ENCODE data around the gene RADX.

The RADX gene

DNA sequence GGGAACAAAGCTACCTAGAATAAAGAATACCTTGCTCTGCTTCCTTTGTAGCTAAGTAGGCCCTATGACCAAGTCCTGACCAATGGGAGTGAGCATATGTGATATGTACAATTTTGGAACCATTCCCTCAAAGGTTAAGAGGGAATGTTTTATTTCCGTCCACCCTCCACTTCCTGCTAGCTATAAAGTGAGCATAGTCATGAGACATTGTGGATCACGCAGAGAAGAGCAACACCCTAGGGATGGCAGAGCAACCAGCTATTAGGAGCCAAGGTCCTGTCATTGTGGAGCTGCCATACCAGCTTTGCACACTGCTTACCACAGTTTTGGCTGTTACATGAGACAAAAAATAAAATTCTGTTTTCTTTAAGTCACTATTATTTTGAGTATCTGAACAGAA is 68.9 kb downstream of the RADX start:
- no peak for DNase-seq (ENCODE audit: low read depth in 1 of 2, low spot score in 1 of 2)

DNA sequence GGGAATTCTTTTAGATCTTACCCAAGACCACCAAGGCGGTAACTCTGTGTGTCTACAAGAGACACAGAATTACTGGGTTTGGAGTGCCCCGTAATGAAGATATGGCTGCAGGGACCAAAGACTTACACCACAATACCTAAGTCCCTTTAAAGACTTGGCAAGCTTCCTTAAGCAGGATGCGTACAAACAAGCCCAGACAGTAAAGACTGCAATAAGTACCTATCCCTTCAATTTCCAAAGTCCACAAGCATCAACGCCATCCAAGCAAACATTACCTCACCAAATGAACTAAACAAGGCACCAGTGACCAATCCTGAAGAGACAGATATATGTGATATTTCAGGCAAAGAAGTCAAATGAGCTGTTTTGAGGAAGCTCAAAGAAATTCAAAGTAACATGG is 72.4 kb downstream of the RADX start:
- no peak for DNase-seq (ENCODE audit: low read depth in 1 of 2, low spot score in 1 of 2)

DNA sequence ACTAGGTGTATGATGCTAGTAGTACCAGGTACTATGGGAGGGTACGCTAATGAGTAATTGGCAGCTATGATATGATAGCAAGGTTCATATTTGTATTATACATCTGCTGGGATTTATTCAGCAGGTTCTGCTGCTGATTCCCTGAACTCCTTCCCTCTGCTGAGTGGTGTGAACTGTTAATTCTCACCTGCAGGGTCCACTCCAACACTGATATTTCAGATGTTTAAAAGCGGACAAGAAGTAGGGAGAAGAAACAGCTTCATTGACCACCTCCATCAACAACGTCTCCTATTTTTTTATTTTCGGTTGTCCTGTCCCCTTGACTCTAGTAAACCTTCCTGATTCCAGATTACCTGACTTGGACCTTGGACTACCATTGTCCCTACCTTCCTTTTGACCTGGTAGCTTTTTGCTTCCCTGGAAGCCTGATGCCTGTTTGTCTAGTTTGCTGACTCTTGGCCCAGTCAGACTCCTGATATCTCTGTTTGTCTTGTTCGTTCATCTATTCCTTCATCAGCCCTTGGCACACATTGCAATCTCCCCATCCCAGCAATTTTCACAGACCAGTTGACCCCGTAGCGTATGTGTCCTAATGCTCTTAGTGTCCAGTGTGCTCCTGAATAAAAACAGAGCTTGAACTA is 80.8 kb downstream of the RADX start:
- no peak for DNase-seq (ENCODE audit: low read depth in 1 of 2, low spot score in 1 of 2)

DNA sequence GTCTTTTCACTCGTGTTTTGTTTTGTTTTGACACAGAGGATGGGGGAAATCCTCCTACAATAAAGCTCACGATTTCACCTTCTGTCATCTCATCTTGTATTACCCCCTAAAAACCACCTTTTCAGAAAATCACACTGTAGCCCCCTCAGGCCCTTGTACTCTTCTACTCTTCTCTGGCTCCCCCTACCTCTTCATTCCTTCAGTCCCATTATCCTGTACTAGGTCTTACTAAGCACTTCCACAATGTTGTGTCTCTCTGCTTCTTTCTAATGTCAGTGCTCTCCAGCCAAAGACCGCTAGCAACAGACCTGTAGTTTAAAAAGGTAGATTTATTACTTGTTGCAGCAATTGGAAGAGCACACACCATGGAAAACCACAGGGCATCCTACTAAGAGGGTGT is 84.7 kb downstream of the RADX start:
- DNase-seq (ENCODE audit: low read depth in 1 of 2, low spot score in 1 of 2) = no peak

DNA sequence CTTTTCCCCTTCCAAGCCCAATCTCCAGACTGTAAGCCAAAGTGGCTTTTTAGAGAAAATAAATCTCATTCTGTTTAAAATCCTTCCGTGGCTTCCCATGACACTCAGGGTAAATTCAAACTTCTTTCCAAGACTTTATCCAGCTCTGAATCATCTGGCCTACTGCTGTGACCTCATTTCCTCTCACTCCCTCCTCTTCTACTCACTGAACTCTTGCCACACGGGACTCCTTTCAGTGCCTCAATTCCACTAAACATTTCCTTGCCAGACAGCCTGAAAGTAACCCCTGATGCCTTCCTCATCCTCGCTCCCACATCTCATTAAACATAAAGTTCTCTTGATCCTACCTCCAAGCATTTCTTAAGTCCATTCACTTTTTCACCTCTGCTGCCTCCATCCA is 86.9 kb downstream of the RADX start:
- DNase-seq (ENCODE audit: low read depth in 1 of 2, low spot score in 1 of 2) = no peak

DNA sequence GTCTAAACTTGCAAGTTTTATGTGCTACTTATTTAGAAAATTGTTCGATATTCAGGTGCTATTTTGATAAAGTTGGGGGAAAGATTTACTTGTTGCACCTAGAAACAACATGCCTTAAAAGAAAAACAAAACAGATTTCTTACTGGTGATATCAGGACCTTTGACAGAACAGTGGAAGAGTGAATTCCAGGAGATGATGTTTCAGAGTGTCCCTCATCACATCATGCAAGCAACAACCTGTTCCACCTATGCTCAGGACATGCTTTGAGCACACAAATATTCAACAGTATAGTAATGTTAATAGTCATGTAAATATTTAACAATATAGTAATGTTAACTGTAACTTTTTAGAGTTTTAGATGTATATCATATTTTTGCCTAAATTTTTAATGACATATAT is 90.9 kb downstream of the RADX start:
- DNase-seq (ENCODE audit: low read depth in 1 of 2, low spot score in 1 of 2) = no peak

DNA sequence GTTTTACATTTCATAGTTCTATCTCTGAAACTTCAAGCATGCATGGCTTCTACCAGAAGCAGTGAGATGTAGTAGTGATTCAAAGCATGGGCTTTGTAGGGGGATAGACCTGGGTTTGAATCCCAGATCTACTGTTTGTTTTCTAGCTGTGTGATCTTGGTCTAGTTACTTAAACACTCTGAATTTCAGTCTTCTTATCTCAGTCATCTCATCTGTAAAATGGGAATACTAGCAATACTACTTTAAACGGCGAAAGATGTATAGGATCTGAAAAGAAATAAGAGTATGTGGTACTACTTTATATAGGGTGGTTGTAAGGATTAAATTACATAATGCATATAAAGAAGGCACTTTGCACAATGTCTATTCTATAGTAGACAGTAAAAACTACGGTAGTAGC is 94.7 kb downstream of the RADX start:
- DNase-seq (ENCODE audit: low read depth in 1 of 2, low spot score in 1 of 2) = no peak

DNA sequence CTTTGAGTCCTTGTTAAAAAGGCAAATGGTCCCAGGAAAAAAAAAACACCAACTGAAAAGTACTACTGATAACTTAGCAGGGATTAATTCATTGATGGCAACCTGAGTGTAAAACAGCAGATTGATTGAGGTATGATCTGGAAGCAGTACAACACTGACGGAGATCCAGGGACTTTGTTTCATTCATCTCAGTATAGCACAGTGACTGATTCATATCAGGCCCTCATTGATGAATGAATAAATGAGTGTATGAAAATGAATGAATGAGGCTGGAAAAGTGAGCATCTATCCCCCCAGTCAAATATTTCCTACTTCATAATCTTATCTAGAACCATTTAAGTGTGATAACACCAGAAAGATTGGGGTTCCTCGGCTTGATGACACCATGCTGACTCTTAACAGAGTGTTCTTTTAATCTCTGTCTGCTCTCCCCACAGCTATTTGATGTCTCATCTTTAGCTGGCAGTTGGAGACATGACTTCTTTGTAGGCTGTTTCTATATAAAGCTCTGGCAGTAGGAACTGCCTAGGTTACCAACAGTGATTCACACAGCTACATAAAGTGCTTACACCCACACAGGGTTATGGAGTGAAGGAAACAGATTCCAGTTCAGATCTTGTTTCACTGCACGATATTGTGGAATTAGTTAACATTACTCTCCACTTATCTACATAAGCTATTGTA is 96.1 kb downstream of the RADX start:
- no peak for DNase-seq (ENCODE audit: low read depth in 1 of 2, low spot score in 1 of 2)

DNA sequence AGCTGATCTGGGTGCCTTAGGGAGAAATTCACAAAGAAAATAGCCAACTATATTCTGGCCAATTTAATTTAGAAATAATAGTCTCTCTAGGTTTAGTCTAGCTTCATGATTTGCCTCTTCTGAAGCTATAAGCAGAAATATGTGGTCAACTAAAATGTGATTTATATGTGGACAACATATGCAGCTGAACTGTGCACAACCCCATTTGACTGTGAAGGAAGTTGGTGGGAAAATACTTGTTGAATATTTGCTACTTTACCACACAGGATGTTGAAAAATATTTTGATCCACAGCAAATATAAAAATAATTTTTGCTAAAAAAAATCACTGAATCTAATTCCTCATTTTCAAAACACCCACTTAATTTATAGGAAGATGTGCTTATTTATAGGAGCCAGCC is 99.0 kb downstream of the RADX start:
- no peak for DNase-seq (ENCODE audit: low read depth in 1 of 2, low spot score in 1 of 2)

DNA sequence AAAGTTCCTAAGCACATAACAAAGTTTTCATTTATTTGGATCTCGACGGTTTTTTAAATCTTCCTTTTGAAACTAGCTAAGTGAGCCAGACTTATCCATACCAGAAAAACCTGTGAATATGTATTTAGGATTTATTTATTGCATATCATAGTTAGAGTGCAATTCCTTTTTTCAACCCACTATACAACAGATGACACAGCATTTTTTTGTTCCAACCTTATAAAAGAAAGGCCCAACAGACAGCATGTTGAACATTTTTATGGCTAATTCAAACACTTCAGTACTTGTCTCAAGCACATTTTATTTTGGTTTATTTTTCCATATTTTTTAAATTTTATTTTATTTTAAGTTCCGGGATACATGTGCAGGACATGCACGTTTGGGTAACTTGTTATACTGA is 99.6 kb downstream of the RADX start:
- no peak for DNase-seq (ENCODE audit: low read depth in 1 of 2, low spot score in 1 of 2)

DNA sequence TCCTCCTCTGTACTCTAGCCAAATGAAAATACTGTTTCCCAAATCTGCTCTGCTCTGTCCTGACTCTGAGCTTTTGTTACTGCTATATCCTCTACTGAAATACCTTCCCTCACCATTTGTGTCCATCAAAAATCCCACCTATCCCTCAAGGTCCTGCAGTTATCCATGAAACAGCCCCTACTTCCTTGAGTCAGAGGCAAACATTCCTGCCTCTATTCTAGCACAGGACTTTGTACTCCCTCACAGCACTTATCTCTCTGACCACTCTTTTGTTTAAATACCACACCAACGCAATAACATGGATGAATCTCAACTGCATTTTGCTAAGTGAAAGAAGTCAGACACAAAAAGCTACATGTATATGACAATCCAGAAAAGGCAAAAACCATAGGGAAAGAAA is 104.2 kb downstream of the RADX start:
- no peak for DNase-seq (ENCODE audit: low read depth in 1 of 2, low spot score in 1 of 2)

DNA sequence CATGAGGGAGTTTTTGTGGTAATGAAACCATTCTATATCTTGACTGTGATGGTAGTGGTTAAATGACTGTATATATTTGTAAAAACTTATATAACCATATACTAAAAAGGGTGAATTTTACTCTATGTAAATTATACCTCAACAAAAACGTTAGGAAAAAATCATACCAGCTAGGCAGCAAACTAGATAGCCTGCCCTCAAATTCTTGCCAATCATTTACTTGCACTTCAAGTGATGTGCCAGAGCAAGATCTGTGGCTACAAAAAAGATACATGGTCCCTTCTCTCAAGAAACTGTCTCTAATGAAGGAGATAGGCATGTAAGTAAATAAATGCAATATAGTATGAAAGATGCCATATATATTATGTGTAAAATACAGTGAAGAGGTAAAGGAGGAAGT is 104.7 kb downstream of the RADX start:
- DNase-seq (ENCODE audit: low read depth in 1 of 2, low spot score in 1 of 2) = no peak

DNA sequence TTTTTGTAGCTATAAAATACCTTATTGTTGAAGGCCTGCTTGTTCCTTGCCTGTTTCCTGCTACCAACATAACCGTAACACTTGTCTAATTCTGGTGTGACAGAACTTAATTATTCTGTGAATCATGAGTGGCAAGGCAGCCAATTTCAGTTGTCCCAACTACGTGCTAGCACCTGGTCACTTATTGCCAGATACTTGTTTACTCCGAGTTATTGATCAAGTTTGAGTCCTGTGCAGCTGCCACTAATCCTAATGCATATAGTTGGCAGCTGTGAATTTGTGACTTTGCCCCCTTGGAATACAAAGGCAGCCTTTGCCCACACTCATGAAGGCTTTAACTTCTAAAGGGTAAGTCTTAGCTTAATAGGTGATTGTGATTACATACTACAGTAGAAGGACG is 106.9 kb downstream of the RADX start:
- no peak for DNase-seq (ENCODE audit: low read depth in 1 of 2, low spot score in 1 of 2)

DNA sequence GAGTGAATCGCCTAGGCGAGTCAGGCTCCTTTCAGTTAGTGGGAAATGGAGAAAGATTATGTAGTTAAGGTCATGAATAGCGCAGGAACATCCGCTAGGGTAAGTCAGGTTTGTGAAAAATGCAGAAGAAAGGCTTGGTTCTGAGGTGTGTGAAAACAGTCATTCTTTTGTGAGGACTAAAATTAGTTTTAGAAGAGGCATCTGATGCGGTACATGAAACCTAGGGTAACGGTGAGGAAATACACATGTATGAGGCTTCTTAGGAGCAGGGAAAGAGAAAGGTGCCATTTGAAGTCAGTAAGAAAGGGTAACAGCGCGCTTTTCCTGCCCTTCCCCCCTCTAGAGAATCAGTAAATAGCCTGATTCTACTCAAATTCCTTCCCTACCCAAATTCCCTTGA is 114.2 kb downstream of the RADX start:
- DNase-seq (ENCODE audit: low read depth in 1 of 2, low spot score in 1 of 2) = no peak

DNA sequence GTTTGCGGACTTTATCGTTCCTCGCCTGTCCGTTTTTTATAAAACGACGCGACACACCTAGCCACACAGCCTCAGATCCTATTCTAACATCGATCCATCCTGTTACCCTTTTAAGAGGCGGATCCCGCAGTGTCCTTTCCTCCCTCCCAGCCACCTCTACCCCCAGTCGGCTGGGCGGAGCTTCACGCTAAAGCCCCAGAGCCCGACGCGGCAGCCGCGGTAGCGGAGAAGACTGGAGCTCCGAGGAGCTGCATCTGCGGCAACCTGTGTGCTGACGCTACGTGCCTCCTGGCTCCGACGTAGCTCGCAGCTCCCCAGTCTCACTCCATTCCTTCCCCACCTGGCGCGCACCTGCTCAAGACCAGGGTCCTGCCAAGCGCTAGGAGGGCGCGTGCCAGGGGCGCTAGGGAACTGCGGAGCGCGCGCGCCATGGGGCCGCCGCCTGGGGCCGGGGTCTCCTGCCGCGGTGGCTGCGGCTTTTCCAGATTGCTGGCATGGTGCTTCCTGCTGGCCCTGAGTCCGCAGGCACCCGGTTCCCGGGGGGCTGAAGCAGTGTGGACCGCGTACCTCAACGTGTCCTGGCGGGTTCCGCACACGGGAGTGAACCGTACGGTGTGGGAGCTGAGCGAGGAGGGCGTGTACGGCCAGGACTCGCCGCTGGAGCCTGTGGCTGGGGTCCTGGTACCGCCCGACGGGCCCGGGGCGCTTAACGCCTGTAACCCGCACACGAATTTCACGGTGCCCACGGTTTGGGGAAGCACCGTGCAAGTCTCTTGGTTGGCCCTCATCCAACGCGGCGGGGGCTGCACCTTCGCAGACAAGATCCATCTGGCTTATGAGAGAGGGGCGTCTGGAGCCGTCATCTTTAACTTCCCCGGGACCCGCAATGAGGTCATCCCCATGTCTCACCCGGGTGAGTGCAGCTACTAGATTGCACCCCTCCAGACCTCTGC is 115.0 kb downstream of the RADX start, which contains the start of gene RNF128:
RNF128 (plus strand) TSS at position 217 of the 953 bp plus-strand sequence; CDS start at position 430, 213 bp downstream.
- DNase-seq (ENCODE audit: low read depth in 1 of 2, low spot score in 1 of 2) = no peak

DNA sequence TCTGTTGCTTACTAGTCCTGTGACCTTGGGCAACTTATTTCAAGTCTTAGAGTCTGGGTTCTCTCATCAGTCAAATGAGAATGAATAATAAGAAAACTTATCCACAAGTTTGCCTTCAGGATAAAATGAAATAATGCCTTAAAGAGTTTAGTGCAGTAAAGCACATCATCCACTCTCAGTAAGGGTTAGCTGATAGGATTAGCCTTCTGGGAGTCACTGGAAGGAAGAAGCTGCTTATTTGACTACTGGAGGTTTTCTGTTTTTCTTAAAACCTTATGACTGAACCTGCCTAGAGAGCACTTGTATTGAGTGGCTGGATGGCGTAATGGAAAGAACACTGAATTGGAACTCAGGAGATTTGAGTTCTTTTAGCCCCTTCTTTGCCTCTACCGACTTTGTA is 116.6 kb downstream of the RADX start:
- no peak for DNase-seq (ENCODE audit: low read depth in 1 of 2, low spot score in 1 of 2)

Data from activated T-helper 1 cell treated with anti-CD3 and anti-CD28 coated beads, Interleukin-2, amount 50 U/mL, for 16 hours (primary cell).